Erythroblast (primary cell): ENCODE measurements around the gene RYR2.

Source experiments
- GATA1 ChIP-seq: IDR thresholded peaks from 2 replicates; pipeline ENCODE4 v1.6.1; 2011; ENCODE audit warnings: low read depth, mild to moderate bottlenecking, control low read depth, low read length, moderate library complexity
- POLR2A ChIP-seq: IDR thresholded peaks from 2 replicates; pipeline ENCODE4 v1.6.1; 2011; ENCODE audit warnings: mild to moderate bottlenecking, low read length

DNA sequence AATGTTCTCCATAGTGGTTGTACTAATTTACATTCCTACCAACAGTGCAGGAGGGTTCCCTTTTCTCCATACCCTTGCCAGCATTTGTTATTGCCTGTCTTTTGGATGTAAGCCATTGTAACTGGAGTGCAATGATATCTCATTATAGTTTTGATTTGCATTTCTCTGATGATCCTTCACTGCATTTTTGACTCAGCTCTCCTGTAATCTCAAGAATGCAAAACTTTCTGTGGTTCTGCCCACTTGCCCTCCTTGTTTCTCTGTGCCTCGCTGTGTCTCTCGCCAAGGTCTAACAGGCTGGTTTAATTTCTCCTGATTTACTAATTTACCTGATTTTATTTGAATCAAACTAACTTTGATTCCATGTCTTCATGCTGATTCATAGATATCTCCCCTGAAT, 440.8 kb downstream of the RYR2 start:
- no peak for TF ChIP-seq POLR2A
- TF ChIP-seq GATA1 = no peak
